Endothelial cell of hepatic sinusoid (primary cell): ENCODE measurements around the gene TLCD1.

Experiments
- in situ Hi-C: cut with HindIII; loops from 2 replicates; pipeline ENCODE4 v1.10.0; 2017; ENCODE audit warnings: low sequenced_read_pairs

Gene TLCD1

GRCh38 chr17:28729950-28730330, 3.9 kb upstream of the TLCD1 start:
- in situ Hi-C loops: loop anchor here (5.0 to 10.0 kb wide), 3 partner anchors 65 to 227 kb away; partner anchors contain the start of genes DHRS13, SDF2 and SUPT6H

- in situ Hi-C loops: loop anchor here (5.0 to 10.0 kb wide), 3 partner anchors 64 to 229 kb away; partner anchors contain the start of genes DHRS13, SDF2 and SUPT6H
These were observed 2.5 kb upstream of the TLCD1 start, which contains the start of gene NEK8 for GRCh38 chr17:28728364-28729200. Gene NEK8 (plus strand): TSS chr17:28728788. CDS start chr17:28728814, 26 bp downstream.

DNA sequence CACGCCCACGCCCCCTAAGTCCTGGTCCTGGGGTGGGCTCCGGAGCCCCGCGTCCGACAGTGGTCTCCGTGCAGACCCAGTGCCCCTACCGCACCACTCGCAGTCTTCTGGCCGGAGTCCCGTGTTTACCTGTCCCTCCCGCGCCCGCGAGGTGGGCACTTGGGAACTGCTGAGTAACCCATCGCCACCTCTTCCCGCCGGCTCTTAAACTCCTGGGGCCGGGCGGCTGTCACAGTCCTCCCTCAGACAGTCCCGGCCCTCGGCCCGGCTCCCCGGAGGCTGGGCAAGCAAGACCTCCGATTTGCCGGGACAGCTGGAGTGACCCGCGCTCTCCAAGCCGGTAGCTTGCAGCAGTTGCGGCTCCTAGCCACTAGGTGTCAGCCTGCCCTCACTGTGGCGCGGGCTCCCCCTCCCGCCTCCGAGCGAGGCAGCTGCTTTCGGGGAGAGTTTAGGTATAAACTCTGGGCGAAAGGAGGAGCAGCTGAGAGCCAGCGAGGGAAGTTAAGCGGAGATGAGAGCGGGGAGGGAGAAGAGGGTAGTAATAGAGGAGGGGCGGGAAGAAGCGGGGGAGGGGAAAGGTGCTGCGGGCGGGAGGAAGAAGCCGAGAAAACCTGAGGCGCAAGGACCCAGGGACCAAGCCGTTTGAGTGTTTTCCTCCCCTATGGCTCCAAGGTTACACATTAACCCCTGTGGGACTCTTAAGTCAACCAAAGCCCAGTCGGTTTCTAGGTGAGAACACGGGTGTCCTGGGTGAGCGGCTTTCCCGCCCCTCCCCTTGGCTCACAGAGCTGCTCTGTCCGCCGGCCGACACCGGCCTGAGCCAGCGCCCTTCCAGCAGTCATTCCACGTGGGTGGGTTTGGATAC, 826 bp upstream of the TLCD1 start:
- in situ Hi-C loops: loop anchor here (5.0 to 10.0 kb wide), 3 partner anchors 62 to 230 kb away; partner anchors contain the start of genes DHRS13, SDF2 and SUPT6H

- in situ Hi-C loops: loop anchor here (5.0 to 10.0 kb wide), 3 partner anchors 61 to 232 kb away; partner anchors contain the start of genes DHRS13, SDF2 and SUPT6H
These were observed 290 bp downstream of the TLCD1 start for GRCh38 chr17:28725660-28726225.

GRCh38 chr17:28725166-28725659, 820 bp downstream of the TLCD1 start:
- in situ Hi-C loops: loop anchor here (5.0 to 10.0 kb wide), 3 partner anchors 60 to 232 kb away; partner anchors contain the start of genes DHRS13, SDF2 and SUPT6H

GRCh38 chr17:28724500-28725165, 1.4 kb downstream of the TLCD1 start:
- in situ Hi-C loops: loop anchor here (5.0 to 10.0 kb wide), 4 partner anchors 38 to 233 kb away; partner anchors contain the start of genes DHRS13, SDF2 and SUPT6H

- in situ Hi-C loops: loop anchor here (5.0 to 10.0 kb wide), 3 partner anchors 38 to 181 kb away; partner anchors contain the start of genes DHRS13, SDF2 and SUPT6H
These were observed 2.1 kb downstream of the TLCD1 start for GRCh38 chr17:28723836-28724499.

DNA sequence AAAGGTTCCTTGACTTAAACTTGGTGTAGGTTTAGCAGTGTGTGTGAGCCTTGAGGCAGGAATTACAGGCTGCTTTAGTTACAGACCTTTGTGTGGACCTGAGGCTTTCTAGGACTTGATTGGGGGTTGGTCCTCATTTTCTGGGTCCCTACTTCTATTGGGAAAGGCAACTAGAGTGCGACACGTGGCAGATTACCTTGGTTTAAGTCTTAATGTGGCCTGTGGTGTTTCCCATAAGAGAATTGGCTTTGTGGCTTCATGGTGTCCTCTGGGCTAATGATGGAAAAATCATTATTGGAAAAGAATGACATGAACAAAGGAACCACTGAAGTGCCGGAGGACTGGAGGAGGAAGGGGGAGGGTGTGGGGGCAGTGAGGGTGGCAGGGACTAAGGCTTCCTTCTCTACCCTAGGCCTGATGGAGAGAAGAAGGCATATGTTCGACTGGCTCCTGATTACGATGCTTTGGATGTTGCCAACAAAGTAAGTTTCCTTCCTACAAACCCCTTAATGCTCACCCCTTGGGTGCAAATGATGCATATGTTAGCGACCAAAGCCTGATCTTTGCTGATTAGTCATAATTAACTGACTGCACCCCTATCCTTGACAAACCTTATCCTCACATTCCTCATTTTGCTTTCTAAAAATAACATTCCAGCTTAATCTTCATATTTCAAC, 2.7 kb downstream of the TLCD1 start:
- in situ Hi-C loops: loop anchor here (5.0 to 10.0 kb wide), 3 partner anchors 39 to 182 kb away; partner anchors contain the start of genes DHRS13, SDF2 and SUPT6H

DNA sequence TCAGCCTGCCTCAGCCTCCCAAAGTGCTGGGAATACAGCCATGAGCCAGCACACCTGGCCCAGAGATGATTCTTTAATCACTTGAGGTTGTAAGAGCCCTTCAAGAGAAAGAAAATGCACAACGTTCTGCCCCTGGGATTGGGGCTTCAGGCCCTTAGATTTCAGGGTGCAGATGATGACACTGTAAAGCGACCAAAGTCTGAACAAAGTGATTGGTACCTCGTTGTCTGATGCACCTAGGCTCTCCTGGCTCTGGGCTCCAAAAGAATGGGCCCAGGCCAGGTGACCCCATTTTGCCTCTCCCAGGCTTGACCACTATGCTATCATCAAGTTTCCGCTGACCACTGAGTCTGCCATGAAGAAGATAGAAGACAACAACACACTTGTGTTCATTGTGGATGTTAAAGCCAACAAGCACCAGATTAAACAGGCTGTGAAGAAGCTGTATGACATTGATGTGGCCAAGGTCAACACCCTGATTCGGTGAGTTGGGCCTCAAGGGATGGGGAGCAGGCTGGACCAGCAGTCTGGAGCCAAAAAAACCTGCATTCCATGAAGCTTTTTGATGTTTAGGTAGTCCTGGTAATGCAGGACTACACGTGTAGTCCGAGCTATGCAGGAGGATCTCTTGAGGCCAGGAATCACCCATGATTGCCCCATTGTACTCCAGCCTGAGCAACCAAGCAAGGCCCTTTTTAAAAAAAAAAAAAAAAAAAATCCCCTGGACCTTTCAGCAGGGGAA, 3.4 kb downstream of the TLCD1 start:
- in situ Hi-C loops: loop anchor here (5.0 to 10.0 kb wide), 3 partner anchors 40 to 182 kb away; partner anchors contain the start of genes DHRS13, SDF2 and SUPT6H

- in situ Hi-C loops: loop anchor here (5.0 to 10.0 kb wide), 3 partner anchors 41 to 184 kb away; partner anchors contain the start of genes DHRS13, SDF2 and SUPT6H
These were observed 5.1 kb downstream of the TLCD1 start for GRCh38 chr17:28720997-28721329.

DNA sequence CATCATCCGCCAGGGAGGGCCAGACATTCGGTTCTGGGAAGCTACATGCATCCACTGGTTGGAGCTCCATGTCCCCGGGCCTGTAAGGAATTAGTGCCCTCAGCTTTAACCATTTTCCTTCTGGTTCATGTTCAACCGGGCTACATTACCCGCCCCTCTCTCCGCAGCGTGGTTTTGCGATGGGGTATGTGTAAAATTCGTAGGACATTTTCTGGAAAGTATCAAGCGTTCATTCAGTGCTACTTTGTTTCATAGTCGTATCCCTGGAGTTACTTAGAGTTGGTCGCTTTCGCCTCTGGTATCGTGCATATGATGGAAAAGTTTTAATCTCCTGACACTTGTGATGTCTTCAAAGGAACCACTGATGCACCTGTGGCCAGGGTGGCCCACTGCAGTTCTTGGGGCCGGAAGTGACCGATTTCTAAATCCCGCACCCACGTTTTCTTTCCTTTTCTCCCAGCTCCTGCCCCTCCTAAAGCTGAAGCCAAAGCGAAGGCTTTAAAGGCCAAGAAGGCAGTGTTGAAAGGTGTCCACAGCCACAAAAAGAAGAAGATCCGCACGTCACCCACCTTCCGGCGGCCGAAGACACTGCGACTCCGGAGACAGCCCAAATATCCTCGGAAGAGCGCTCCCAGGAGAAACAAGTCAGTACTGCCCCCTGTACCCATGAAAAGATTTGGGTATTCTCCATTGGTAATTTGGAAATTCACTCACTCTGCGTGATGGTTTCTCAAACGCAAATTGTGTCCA, 5.6 kb downstream of the TLCD1 start:
- in situ Hi-C loops: loop anchor here (5.0 to 10.0 kb wide), 3 partner anchors 42 to 184 kb away; partner anchors contain the start of genes DHRS13, SDF2 and SUPT6H

DNA sequence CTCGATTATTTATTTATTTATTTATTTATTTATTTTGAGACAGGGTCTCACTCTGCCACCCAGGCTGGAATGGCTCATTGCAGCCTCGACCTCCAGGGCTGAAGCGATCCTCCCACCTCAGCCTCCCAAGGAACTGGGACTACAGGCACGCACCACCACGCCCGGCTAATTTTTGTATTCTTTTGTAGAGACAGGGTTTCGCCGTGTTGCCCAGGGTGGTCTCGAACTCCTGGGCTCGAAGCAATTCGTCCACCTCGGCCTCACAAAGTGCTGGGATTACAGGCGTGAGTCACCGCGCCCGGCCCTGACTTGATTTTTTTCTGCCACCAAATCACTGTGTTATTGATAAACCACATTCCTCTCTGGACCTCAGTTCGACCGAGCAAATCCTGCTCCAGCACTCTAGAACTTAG, 7.0 kb downstream of the TLCD1 start:
- in situ Hi-C loops: no loop called here

- in situ Hi-C loops: no loop called here
These were observed 7.6 kb downstream of the TLCD1 start for GRCh38 chr17:28718333-28719020.

- in situ Hi-C loops: no loop called here
These were observed 8.3 kb downstream of the TLCD1 start, which contains the start of gene RAB34 for GRCh38 chr17:28717578-28718332. Gene RAB34 (minus strand): TSS chr17:28717868. CDS start chr17:28717266, 602 bp downstream.

GRCh38 chr17:28716740-28717577, 9.1 kb downstream of the TLCD1 start:
- in situ Hi-C loops: no loop called here
